Measurements from ENCODE around the gene SMTNL2.
A peak's percentile ranks its signal among the peaks of the same experiment; 100 is the strongest.

Gene SMTNL2

DNA sequence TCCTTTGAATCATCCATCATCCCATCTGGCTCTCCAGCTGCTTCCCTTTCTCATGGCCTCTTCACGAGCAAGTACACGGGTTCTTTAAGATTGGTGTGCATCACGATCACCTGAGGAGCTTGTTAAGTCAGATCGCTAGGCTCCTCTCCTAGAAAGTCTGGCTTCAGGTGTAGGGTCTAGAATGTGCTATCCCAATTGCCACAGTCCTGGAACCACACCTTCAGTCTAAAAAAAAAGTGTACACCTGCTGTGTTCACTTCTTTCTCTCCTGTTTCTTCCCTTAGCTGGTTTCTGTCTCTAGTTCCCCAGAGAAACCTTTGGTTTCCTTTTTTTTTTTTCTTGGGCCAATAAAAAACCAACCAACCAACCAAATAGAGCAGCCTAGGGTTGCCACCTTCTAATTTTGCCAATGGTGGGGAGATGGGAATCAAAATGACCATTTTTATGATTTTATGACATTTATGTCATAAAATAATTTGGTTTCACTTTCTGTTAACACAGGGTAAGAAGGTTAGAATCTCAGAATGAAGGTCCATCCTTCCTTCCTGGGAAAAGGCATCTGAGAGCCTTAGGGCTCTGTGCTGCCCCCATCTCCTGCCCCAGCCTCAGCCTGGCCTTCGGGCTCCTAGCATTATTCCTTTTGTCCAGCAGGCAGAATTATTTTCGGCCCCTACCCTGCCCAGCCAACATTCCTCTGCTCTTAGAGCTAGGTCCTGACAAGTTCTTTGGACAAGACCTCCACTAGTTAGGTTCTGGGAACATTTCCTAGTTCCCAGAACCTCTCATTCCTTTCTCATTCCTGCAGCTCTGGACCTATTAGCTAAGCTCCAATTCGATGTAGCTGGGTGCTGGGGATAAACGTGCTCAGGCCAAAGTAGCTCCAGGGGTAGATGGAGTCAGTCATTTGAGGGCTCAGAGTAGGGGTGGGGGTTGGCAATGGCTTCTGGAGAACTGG is 22.0 kb upstream of the SMTNL2 start:
- no peak overlapping the region for H3K4me3 ChIP-seq (ENCODE audit: low read depth, low read length)
- POLR2A ChIA-PET: no interaction called here

DNA sequence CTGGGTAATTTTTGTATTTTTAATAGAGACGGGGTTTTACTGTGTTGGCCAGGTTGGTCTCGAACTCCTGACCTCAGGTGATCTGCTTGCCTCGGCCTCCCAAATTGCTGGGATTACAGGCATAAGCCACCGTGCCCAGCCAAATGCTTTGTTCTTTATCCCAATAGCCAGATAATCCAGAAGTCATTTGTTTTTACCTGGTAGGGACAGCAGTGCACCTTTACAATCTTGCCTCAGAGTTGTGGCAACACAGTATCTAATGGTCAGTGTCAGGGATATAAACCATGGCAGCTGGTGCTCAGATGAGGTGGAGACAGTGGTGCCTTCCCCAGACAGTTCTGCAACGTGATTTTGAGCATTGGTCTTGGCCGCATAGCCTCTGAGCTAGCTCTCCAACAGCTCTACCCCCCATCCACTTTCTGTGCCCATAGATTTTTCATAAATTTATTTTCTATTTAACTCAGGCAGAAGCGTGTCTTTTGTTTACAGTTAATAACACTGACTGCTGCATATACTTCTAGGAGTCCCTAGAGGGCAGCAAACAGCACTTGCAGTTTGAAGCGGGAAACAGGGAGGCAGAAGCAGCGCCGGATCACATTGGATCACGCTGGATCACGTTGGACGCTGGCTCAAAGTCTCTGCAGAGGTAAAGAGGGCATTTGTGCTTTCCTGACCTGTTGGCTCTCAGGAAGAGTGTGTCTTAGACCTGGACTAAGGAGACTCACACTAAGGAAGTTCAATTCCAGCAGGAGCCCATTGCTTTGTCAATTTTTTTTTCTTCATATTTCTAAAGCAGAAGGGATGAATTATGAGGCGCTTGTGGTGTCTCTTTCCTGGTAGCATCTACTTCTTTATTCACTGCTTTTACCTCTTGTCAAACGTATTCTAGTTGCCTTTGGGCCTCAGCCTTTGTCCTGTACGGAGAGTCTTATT is 18.9 kb upstream of the SMTNL2 start:
- peak; percentile 36 for DNase-seq (ENCODE audit: low read depth, low spot score)
- POLR2A ChIA-PET: no interaction called here
- TF ChIP-seq CTCF (IDR thresholded peaks at IDR 0.05; ENCODE audit: insufficient read depth, low read length, missing control alignments): peak; percentile 84
- CTCF ChIA-PET: interaction anchor here (0.6 to 7.5 kb wide), 34 partner anchors 10 to 448 kb away, joined by 3 to 268 read pairs (median 6); partner anchors contain the start of genes MYBBP1A, PLD2 and SMTNL2
- no peak overlapping the region for H3K4me3 ChIP-seq (ENCODE audit: low read depth, low read length)

More for the DNA sequence above, 22.0 kb upstream of the SMTNL2 start:
- DNase-seq (ENCODE audit: low read depth, low spot score): no peak
- TF ChIP-seq CTCF (IDR thresholded peaks at IDR 0.05; ENCODE audit: insufficient read depth, low read length, missing control alignments): no peak
- CTCF ChIA-PET: interaction anchor here (0.6 to 2.5 kb wide), 14 partner anchors 8 to 343 kb away, joined by 3 to 22 read pairs (median 3); no protein-coding TSS in a partner anchor

DNA sequence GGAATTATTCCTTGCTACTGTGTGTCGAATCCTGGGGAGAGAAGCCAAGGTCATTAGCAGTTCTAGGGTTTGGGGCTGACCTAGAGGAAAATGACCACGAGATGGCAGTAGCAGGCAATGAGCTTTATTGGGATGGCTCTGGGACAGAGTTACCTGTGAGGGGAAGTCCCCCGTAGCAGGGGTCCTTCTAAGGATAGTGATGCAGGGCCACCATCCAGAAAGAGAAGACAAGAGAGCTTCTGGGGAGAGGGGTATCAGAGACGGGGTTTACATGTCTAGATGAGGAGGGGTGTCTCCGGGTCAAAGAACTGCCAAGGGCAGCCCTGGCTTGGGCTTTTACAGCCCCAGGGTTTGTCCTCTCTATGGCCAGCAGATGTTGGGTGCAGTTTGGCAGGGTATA is 17.5 kb upstream of the SMTNL2 start:
- CTCF ChIA-PET: interaction anchor here (0.6 to 7.5 kb wide), 58 partner anchors 12 to 629 kb away, joined by 3 to 268 read pairs (median 6); partner anchors contain the start of genes MYBBP1A, PLD2 and SMTNL2
- TF ChIP-seq CTCF (IDR thresholded peaks at IDR 0.05; ENCODE audit: insufficient read depth, low read length, missing control alignments): peak; percentile 78
- DNase-seq (ENCODE audit: low read depth, low spot score): no peak
- H3K4me3 ChIP-seq (ENCODE audit: low read depth, low read length): no peak overlapping the region
- POLR2A ChIA-PET: no interaction called here

- no peak for TF ChIP-seq CTCF (IDR thresholded peaks at IDR 0.05; ENCODE audit: insufficient read depth, low read length, missing control alignments)
- H3K4me3 ChIP-seq (ENCODE audit: low read depth, low read length): no peak overlapping the region
- CTCF ChIA-PET: interaction anchor here (1.1 to 7.5 kb wide), 5 partner anchors 7 to 55 kb away, joined by 3 to 268 read pairs (median 6); partner anchors contain the start of gene SMTNL2
- DNase-seq (ENCODE audit: low read depth, low spot score): no peak
- POLR2A ChIA-PET: no interaction called here
Measured at GRCh38 chr17:4569591-4569990, 14.7 kb upstream of the SMTNL2 start.

DNA sequence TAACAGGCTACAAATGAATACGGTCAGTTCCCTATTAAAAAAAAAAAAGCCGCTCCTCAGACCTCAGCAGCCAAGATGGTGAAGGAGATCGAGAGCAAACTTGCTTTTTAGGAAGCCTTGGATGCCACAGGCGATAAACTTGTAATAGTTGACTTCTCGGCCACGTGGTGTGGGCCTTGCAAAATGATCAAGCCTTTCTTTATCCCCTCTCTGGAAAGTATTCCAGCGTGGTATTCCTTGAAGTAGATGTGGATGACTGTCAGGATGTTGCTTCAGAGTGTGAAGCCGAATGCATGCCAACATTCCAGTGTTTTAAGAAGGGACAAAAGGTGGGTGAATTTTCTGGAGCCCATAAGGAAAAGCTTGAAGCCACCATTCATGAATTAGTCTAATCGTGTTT is 12.2 kb upstream of the SMTNL2 start:
- ChIA-PET CTCF (interaction anchor here (1.2 kb wide), 1 partner anchor 9 kb away, joined by 3 read pairs; no protein-coding TSS in a partner anchor), POLR2A (no interaction called here)
- no peak for DNase-seq (ENCODE audit: low read depth, low spot score)
- no peak overlapping the region for H3K4me3 ChIP-seq (ENCODE audit: low read depth, low read length)
- TF ChIP-seq CTCF (IDR thresholded peaks at IDR 0.05; ENCODE audit: insufficient read depth, low read length, missing control alignments): no peak

Data from AG04449 (cell line).